Tibial nerve (tissue), 4 donors: ENCODE data around the gene DCAF17.

Source experiments
- EP300 ChIP-seq, 2 donors: sonication (generic); formaldehyde crosslinking; IDR thresholded peaks; one replicate each; pipeline ENCODE4 v1.6.1; 2017; ENCODE audit warnings: antibody characterized with exemption in 2 of 2, mild to moderate bottlenecking in 1 of 2
- POLR2A ChIP-seq, 2 donors: fragments of 450-650 bp; IDR thresholded peaks; one replicate each; pipeline ENCODE4 v1.6.1; 2017; ENCODE audit warnings: antibody characterized with exemption in 2 of 2, mild to moderate bottlenecking in 2 of 2, moderate library complexity in 2 of 2
- TF ChIP-seq, protein P1 (sequence below), 5 experiments: fragments of 200-600 bp in 3 of 5; fragments of 450-650 bp in 2 of 5; sonication (generic) in 3 of 5; IDR thresholded peaks; one replicate each; pipeline ENCODE4 v1.5.1; 2016 to 2019; ENCODE audit warnings: antibody characterized with exemption in 5 of 5, mild to moderate bottlenecking in 3 of 5, moderate library complexity in 2 of 5

DNA sequence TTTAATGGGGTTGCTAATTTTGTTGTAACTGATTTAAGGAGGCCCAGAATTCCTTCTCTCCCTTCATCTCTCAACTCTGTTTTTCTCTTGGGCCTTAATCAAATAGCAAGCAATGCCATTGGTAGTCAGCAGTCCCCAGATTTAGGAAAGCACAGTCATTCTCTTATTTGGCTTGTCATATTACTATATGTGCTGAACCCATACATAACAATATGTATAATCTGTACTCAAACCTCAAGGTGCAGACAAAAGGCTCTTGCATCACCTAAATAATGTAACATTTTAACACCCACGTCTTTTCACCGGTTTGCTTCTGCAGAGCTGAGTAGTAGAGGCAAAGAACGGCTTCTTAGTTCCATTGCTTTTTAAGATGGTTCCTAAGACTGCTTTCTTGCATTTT is 33.6 kb upstream of the DCAF17 start:
- TF ChIP-seq, protein P1, sequence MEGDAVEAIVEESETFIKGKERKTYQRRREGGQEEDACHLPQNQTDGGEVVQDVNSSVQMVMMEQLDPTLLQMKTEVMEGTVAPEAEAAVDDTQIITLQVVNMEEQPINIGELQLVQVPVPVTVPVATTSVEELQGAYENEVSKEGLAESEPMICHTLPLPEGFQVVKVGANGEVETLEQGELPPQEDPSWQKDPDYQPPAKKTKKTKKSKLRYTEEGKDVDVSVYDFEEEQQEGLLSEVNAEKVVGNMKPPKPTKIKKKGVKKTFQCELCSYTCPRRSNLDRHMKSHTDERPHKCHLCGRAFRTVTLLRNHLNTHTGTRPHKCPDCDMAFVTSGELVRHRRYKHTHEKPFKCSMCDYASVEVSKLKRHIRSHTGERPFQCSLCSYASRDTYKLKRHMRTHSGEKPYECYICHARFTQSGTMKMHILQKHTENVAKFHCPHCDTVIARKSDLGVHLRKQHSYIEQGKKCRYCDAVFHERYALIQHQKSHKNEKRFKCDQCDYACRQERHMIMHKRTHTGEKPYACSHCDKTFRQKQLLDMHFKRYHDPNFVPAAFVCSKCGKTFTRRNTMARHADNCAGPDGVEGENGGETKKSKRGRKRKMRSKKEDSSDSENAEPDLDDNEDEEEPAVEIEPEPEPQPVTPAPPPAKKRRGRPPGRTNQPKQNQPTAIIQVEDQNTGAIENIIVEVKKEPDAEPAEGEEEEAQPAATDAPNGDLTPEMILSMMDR (IDR thresholded peaks at IDR 0.05), result no peak
- no peak for TF ChIP-seq POLR2A (IDR thresholded peaks at IDR 0.05)
- TF ChIP-seq EP300 (IDR thresholded peaks at IDR 0.05), result no peak
